Smooth muscle cell (in vitro differentiated cells): ENCODE measurements around the gene SPPL2B. TPM values are rescaled to one million over a fixed set of nuclear protein-coding genes. Genes with fewer than 3 reads are reported as not detected.

Experiments
- DNase-seq: peaks from one replicate; lab custom pipeline; 2025; ENCODE audit not compliant: unreplicated experiment; lab: John Stamatoyannopoulos, UW
- H2AFZ ChIP-seq: fragments of 200-600 bp; sonication (generic); 2 replicates; pipeline ENCODE4 v1.6.0; 2016; ENCODE audit warnings: antibody characterized with exemption, low read depth, mild to moderate bottlenecking
- H3F3A ChIP-seq: fragments of 200-600 bp; sonication (generic); 2 replicates; pipeline ENCODE4 v1.6.0; 2017; ENCODE audit warnings: antibody characterized with exemption, low read depth
- H3K27ac ChIP-seq: fragments of 200-600 bp; sonication (generic); 2 replicates; pipeline ENCODE4 v1.5.1; 2016; ENCODE audit warnings: low read depth, mild to moderate bottlenecking
- H3K27me3 ChIP-seq: fragments of 200-600 bp; sonication (generic); 2 replicates; pipeline ENCODE4 v1.6.1; 2016; ENCODE audit warnings: low read depth, mild to moderate bottlenecking
- H3K36me3 ChIP-seq: fragments of 200-600 bp; sonication (generic); 2 replicates; pipeline ENCODE4 v1.5.1; 2016; ENCODE audit warnings: low read depth
- H3K4me1 ChIP-seq: fragments of 200-600 bp; sonication (generic); 2 replicates; pipeline ENCODE4 v1.5.1; 2016; ENCODE audit warnings: low read depth
- H3K4me2 ChIP-seq: fragments of 200-600 bp; sonication (generic); 2 replicates; pipeline ENCODE4 v1.6.0; 2016; ENCODE audit warnings: mild to moderate bottlenecking
- H3K4me3 ChIP-seq: fragments of 200-600 bp; sonication (generic); 2 replicates; pipeline ENCODE4 v1.5.1; 2016; ENCODE audit warnings: mild to moderate bottlenecking
- H3K79me2 ChIP-seq: fragments of 200-600 bp; sonication (generic); 2 replicates; pipeline ENCODE4 v1.6.0; 2016; ENCODE audit warnings: low read depth, mild to moderate bottlenecking
- H3K9ac ChIP-seq: fragments of 200-600 bp; sonication (generic); 2 replicates; pipeline ENCODE4 v1.6.0; 2016; ENCODE audit warnings: low read depth
- H3K9me3 ChIP-seq: fragments of 200-600 bp; sonication (generic); replicated peaks from 2 replicates; pipeline ENCODE4 v1.5.1; 2016; ENCODE audit warnings: low read depth
- H4K20me1 ChIP-seq: fragments of 200-600 bp; sonication (generic); 2 replicates; pipeline ENCODE4 v1.6.0; 2016; ENCODE audit warnings: low read depth
- WGBS: methylation state at CpG from one replicate; pipeline ENCODE4 v1.1.7; 2016; ENCODE audit warnings: low lambda C conversion rate; 5-methylcytosine and 5-hydroxymethylcytosine counted together
- polyA plus RNA-seq: library from polyadenylated mRNA; unstranded; fragments of >200 nt; fragmentation: Nextera tagmentation; extraction: Ambion mirVana; gene quantifications from 2 replicates; pipeline ENCODE4 v1.2.1, GENCODE V29; 2016
- total RNA-seq: library from RNA; depleted of rRNA; stranded (reverse); fragments of >200 nt; gene quantifications from 2 replicates; pipeline ENCODE4 v1.2.3, GENCODE V29; 2014
- TF ChIP-seq, protein P1 (sequence below): fragments of 200-600 bp; sonication (generic); IDR thresholded peaks from 2 replicates; pipeline ENCODE4 v1.5.1; 2017; ENCODE audit warnings: borderline replicate concordance, mild to moderate bottlenecking, antibody characterized with exemption; ENCODE audit not compliant: insufficient read depth, poor library complexity, severe bottlenecking

The SPPL2B gene
- total and polyA plus RNA-seq, 2 experiments from 2014 or later, result 53.6 to 54.7 TPM

DNA sequence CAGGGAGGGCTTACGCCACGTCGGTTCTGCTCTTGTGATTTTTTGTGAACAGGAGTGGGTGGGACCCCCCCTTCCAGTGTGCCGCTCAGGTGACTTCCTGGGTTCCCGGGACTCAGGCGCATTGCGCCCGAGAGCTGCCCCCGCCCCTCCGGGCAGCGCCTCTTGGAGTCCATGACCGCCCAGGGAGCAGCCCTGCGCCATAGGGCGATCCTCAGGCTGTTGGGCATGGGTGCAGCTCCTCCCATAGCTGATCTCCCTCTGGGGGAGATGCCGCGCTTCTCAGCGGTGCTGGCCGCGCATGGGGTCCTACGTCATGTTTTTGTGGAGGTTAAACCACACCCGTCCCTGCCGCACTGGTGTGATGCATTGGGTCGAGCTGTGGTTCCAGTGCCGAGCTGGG is 23.6 kb downstream of the SPPL2B start:
- TF ChIP-seq, protein P1, sequence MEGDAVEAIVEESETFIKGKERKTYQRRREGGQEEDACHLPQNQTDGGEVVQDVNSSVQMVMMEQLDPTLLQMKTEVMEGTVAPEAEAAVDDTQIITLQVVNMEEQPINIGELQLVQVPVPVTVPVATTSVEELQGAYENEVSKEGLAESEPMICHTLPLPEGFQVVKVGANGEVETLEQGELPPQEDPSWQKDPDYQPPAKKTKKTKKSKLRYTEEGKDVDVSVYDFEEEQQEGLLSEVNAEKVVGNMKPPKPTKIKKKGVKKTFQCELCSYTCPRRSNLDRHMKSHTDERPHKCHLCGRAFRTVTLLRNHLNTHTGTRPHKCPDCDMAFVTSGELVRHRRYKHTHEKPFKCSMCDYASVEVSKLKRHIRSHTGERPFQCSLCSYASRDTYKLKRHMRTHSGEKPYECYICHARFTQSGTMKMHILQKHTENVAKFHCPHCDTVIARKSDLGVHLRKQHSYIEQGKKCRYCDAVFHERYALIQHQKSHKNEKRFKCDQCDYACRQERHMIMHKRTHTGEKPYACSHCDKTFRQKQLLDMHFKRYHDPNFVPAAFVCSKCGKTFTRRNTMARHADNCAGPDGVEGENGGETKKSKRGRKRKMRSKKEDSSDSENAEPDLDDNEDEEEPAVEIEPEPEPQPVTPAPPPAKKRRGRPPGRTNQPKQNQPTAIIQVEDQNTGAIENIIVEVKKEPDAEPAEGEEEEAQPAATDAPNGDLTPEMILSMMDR, result no peak
- no peak overlapping the region for H3K9ac ChIP-seq
- H3K4me2 ChIP-seq, result no peak overlapping the region
- H3K79me2 ChIP-seq, result no peaks in the 10 kb centered on the region
- no peaks in the 10 kb centered on the region for H3F3A ChIP-seq
- H3K27ac ChIP-seq, result no peak overlapping the region
- H3K4me1 ChIP-seq, result no peaks in the 10 kb centered on the region
- H4K20me1 ChIP-seq, result no peaks in the 10 kb centered on the region
- no peaks in the 10 kb centered on the region for H3K36me3 ChIP-seq
- H3K9me3 ChIP-seq, result no peaks in the 10 kb centered on the region
- DNase-seq, result no peak
- 98% methylated on average over 24 of the region's 24 CpGs for WGBS
- H3K27me3 ChIP-seq, result no peaks in the 10 kb centered on the region
- H2AFZ ChIP-seq, result no peak overlapping the region
- no peak overlapping the region for H3K4me3 ChIP-seq

DNA sequence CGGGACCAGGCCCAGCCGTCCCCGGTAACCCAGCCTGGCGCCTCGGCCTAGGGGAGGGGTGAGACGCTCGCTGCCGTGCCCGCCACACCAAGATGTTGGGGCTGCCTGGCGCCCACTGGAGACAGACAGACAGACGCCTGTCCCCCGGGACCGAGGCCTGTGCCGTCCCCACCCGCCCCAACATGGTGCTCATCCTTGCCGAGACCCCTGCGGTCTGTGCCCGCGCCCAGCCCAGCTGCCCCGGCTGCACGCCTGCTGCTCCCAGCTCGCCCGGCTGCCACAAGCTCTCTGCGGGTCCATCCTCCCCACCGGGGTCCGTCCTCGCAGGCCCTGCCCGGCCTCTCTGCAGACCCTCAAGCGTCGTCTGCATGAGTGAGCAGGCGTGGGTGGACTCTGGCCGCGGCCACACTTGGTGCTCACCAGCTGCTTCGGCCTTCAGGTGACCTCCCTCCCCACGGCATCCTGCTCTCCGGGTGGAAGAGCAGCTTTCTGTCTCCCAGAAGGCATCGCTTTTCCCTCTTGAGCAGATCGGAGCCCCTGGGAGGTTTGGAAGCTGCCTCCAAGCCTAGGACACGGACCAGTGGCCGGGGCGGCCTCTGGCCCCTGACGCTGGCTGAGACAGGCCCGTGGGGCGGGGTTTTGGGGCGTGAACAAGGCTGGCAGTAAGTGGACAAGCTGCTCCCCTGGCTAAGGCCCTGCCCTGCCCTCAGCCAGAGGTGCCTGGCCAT is 24.8 kb downstream of the SPPL2B start:
- no peaks in the 10 kb centered on the region for H3K27me3 ChIP-seq
- no peaks in the 10 kb centered on the region for H4K20me1 ChIP-seq
- H3K4me3 ChIP-seq, result no peak overlapping the region
- no peaks in the 10 kb centered on the region for H3K36me3 ChIP-seq
- no peaks in the 10 kb centered on the region for H3K4me1 ChIP-seq
- no peaks in the 10 kb centered on the region for H3K79me2 ChIP-seq
- H3K9ac ChIP-seq, result no peak overlapping the region
- no peaks in the 10 kb centered on the region for H3K9me3 ChIP-seq
- no peak overlapping the region for H3K4me2 ChIP-seq
- no peak overlapping the region for H3K27ac ChIP-seq
- WGBS, result 95% methylated on average over 37 of the region's 45 CpGs
- no peak overlapping the region for H2AFZ ChIP-seq
- H3F3A ChIP-seq, result no peaks in the 10 kb centered on the region
- DNase-seq, result no peak
- TF ChIP-seq, protein P1, result no peak

DNA sequence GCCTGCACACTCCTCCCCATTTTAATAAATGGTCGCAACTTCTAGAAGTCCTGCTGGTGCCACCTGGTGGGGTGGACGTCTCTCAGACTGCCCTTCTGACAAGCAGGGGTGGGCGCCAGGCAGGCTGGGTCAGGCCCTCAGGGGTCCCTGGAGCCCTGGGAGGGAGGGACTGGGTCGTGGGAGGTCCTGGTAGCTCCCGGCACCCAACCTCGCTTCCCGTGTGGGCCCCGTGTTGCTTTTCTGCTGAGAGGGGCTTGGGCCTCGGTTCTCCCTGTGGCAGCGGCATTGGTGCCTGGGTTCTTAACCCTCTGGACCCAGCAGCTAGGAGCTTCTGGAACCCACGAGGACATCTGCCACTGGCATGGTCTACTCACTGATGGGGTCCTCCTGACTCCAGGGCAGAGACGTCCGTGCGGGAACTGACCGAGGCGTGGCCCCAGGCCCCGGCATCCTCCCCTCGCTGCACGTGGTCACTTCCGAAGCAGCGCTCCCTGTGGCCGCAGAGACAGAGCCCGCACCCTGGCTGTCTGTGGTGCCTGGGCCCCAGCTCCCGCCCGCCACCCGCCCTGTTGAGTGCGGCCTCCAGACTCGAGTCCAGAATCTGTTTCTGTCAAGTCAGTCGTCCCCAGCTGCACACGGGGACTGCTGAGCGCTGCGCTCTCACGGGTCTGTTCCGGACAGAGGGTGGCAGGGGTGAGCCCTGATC is 25.6 kb downstream of the SPPL2B start:
- Histone ChIP-seq H3K4me2 (no peak overlapping the region), H3K27ac (no peak overlapping the region), H4K20me1 (no peaks in the 10 kb centered on the region), H2AFZ (no peak overlapping the region), H3K4me1 (no peaks in the 10 kb centered on the region), H3K9me3 (no peaks in the 10 kb centered on the region), H3K36me3 (no peaks in the 10 kb centered on the region), H3K79me2 (no peaks in the 10 kb centered on the region), H3K4me3 (no peak overlapping the region), H3K9ac (no peak overlapping the region), H3F3A (no peaks in the 10 kb centered on the region), H3K27me3 (peaks cover 4% of the 10 kb centered on the region)
- TF ChIP-seq, protein P1, result no peak
- 96% methylated on average over 32 of the region's 34 CpGs for WGBS
- DNase-seq, result no peak

DNA sequence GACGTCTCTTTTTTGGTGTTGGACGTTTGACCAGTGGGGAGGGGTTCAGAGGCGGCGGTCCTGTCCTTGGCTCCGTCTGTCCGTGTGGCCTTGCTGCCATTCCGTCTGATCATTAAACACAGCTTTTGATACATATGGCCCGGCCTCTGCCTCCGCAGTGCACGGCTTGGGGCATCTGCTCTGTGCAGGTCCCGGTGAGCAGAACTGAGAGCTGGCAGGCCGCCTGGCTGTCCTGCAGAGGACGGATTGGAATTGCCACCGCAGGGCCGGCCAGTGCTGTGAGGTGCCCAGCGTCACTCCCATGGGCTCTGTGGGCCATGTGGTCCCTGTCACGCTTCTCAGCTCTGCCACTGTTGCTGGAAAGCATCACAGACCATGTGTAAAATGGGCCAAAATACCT is 26.2 kb downstream of the SPPL2B start:
- no peak overlapping the region for H3K4me3 ChIP-seq
- no peak for DNase-seq
- H2AFZ ChIP-seq, result no peak overlapping the region
- H3K4me2 ChIP-seq, result no peak overlapping the region
- no peak overlapping the region for H3K27ac ChIP-seq
- no peaks in the 10 kb centered on the region for H3K4me1 ChIP-seq
- no peaks in the 10 kb centered on the region for H3F3A ChIP-seq
- no peaks in the 10 kb centered on the region for H4K20me1 ChIP-seq
- WGBS, result 93% methylated on average over 16 of the region's 17 CpGs
- no peak overlapping the region for H3K9ac ChIP-seq
- TF ChIP-seq, protein P1, result no peak
- no peaks in the 10 kb centered on the region for H3K9me3 ChIP-seq
- H3K36me3 ChIP-seq, result no peaks in the 10 kb centered on the region
- peaks cover 10% of the 10 kb centered on the region for H3K27me3 ChIP-seq
- no peaks in the 10 kb centered on the region for H3K79me2 ChIP-seq
